K562 (cell line): ENCODE results near the gene PFDN2. TPM values are rescaled to one million over a fixed set of nuclear protein-coding genes. Genes with fewer than 3 reads are reported as not detected.

ENCODE experiments used
- ELF2 ChIP-seq: fragments of 250-450 bp; sonication (Bioruptor Pico); IDR thresholded peaks from 2 replicates; pipeline ENCODE4 v1.5.0; 2021; ENCODE audit warnings: mild to moderate bottlenecking
- RBM15 ChIP-seq: fragments of 200-400 bp; formaldehyde crosslinking; IDR thresholded peaks from 2 replicates; pipeline ENCODE4 v1.6.1; 2018; ENCODE audit warnings: mild to moderate bottlenecking, low read length, moderate library complexity; ENCODE audit not compliant: insufficient read depth
- SP2 ChIP-seq: IDR thresholded peaks from 2 replicates; pipeline ENCODE4 v1.6.1; 2011; ENCODE audit warnings: mild to moderate bottlenecking, low read depth, low read length, moderate library complexity; ENCODE audit not compliant: poor library complexity, severe bottlenecking; ENCODE audit errors: extremely low read depth
- SREBF1 ChIP-seq: fragments of 150-350 bp; IDR thresholded peaks from 2 replicates; pipeline ENCODE4 v1.6.1; 2014; ENCODE audit warnings: antibody characterized with exemption, low read depth, low read length, borderline replicate concordance
- STAG1 ChIP-seq: sonication (generic); formaldehyde crosslinking; IDR thresholded peaks from 2 replicates; pipeline ENCODE4 v1.5.0; 2020; ENCODE audit warnings: missing genetic modification reagents, borderline replicate concordance
- STAT6 ChIP-seq: sonication (generic); formaldehyde crosslinking; IDR thresholded peaks from 2 replicates; pipeline ENCODE4 v1.8.1; 2023; ENCODE audit warnings: mild to moderate bottlenecking, missing genetic modification reagents
- TBP ChIP-seq: optimal IDR thresholded peaks from 2 replicates; pipeline ENCODE3; 2011; ENCODE audit warnings: low read depth, low read length, improper control_type of control experiment
- XRCC4 ChIP-seq: IDR thresholded peaks from one replicate; pipeline ENCODE4 v1.6.1; 2011; ENCODE audit not compliant: insufficient read depth, insufficient read length; ENCODE audit errors: extremely low read depth
- ZBTB8A ChIP-seq: fragments of 450-650 bp; IDR thresholded peaks from 2 replicates; pipeline ENCODE4 v1.6.1; 2018; ENCODE audit warnings: mild to moderate bottlenecking, moderate library complexity; ENCODE audit not compliant: partially characterized antibody
- ZNF280B ChIP-seq: fragments of 250-450 bp; sonication (Bioruptor Pico); IDR thresholded peaks from 2 replicates; pipeline ENCODE4 v1.5.1; 2021; ENCODE audit warnings: mild to moderate bottlenecking
- ZNF408 ChIP-seq: fragments of 250-450 bp; sonication (Bioruptor Pico); IDR thresholded peaks from 2 replicates; pipeline ENCODE4 v1.4.0; 2020; ENCODE audit warnings: low read depth, mild to moderate bottlenecking, moderate library complexity
- polyA plus RNA-seq, 8 experiments: library from polyadenylated mRNA; depleted of rRNA in 4 of 8; stranded (reverse) in 5 of 8; unstranded in 3 of 8; fragments of >200 nt; fragmentation: Nextera tagmentation in 2 of 8; fragmentation: Illumina TruSeq in 1 of 8; extraction: Ambion mirVana in 2 of 8; extraction: Trizol in 1 of 8; gene quantifications; 2 replicates each; pipeline versions ENCODE4 v1.2.1 to v1.2.3, GENCODE V29; 2011 to 2014; ENCODE audit warnings: inconsistent platforms in 1 of 8, missing spikeins in 1 of 8
- total RNA-seq, 7 experiments: library from RNA; depleted of rRNA in 6 of 7; stranded (reverse); fragments of >200 nt in 6 of 7; fragmentation: Illumina TruSeq in 2 of 7; extraction: Trizol in 2 of 7; gene quantifications; 2 replicates each; pipeline versions ENCODE4 v1.2.1 to v1.2.3, GENCODE V29; 2011 to 2021; ENCODE audit warnings: low replicate concordance in 1 of 7
- TF ChIP-seq, protein P1 (sequence below): fragments of 250-450 bp; sonication (Bioruptor Pico); IDR thresholded peaks from 2 replicates; pipeline ENCODE4 v1.4.0; 2020; ENCODE audit warnings: mild to moderate bottlenecking, moderate library complexity, borderline replicate concordance
- TF ChIP-seq, protein P2 (sequence below): fragments of 450-650 bp; IDR thresholded peaks from 2 replicates; pipeline ENCODE4 v1.7.1; 2018; ENCODE audit warnings: mild to moderate bottlenecking, low read depth; ENCODE audit not compliant: partially characterized antibody

PFDN2 gene
- total and polyA plus RNA-seq, 9 of the 15 experiments (the other 6 are each of a cell fraction or from before 2014, with no cell fraction given), result 50.2 to 361 (median 144) TPM

DNA sequence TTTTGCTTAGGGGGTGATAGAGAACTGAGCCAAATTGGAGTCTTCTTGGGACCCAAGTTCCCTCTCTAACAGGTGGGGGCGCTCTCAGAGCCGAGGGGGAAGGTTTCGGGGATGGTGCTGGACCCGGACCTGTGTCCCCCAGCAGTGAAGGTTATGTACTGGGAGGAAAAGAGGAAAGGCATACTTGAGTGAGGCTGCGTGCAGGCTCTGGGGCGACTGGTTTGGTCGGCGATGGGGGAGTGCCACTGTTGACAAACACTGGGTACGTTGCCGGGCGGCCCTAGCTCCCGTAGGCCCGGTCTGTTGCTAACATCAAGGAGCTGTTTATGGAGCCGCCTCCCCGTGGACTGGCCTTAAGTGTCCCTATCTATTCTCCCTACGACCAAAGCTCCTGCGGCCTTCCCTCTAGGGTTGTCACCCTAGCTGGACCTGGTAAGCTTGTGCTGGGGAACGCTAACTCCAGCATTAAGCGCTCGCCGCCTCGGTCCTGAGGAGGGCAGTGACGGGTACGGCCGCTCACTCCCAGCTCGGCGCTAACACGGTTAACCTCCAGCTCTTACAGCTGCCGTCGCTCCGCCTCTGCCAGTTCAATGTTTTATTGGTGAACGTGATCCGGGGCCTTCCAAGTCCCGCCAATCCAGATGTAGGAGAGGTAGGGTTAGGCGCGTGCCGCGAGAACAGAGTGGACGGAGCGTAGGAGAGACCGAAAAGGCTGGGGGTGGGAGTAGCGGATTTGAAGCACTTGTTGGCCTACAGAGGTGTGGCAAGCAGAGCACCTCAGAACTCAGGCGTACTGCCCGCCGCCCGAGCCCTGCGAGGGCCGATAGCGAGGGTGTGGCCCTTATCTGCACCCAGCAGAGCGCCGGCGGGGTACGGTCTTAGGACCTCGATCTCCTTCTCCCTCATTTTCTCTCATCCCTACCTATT lies 48.2 kb upstream of the PFDN2 start, which contains the start of gene PPOX (continued):
- TF ChIP-seq ZBTB8A, result no peak
- no peak for TF ChIP-seq STAG1
- TF ChIP-seq ZNF408 (CRISPR knock-in tag), result no peak
- TF ChIP-seq TBP, result peak; percentile 82
- TF ChIP-seq XRCC4, result no peak
- no peak for TF ChIP-seq SREBF1
- TF ChIP-seq, protein P1, sequence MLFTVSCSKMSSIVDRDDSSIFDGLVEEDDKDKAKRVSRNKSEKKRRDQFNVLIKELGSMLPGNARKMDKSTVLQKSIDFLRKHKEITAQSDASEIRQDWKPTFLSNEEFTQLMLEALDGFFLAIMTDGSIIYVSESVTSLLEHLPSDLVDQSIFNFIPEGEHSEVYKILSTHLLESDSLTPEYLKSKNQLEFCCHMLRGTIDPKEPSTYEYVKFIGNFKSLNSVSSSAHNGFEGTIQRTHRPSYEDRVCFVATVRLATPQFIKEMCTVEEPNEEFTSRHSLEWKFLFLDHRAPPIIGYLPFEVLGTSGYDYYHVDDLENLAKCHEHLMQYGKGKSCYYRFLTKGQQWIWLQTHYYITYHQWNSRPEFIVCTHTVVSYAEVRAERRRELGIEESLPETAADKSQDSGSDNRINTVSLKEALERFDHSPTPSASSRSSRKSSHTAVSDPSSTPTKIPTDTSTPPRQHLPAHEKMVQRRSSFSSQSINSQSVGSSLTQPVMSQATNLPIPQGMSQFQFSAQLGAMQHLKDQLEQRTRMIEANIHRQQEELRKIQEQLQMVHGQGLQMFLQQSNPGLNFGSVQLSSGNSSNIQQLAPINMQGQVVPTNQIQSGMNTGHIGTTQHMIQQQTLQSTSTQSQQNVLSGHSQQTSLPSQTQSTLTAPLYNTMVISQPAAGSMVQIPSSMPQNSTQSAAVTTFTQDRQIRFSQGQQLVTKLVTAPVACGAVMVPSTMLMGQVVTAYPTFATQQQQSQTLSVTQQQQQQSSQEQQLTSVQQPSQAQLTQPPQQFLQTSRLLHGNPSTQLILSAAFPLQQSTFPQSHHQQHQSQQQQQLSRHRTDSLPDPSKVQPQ, result no peak
- TF ChIP-seq ZNF280B (CRISPR knock-in tag), result no peak
- TF ChIP-seq, protein P2, sequence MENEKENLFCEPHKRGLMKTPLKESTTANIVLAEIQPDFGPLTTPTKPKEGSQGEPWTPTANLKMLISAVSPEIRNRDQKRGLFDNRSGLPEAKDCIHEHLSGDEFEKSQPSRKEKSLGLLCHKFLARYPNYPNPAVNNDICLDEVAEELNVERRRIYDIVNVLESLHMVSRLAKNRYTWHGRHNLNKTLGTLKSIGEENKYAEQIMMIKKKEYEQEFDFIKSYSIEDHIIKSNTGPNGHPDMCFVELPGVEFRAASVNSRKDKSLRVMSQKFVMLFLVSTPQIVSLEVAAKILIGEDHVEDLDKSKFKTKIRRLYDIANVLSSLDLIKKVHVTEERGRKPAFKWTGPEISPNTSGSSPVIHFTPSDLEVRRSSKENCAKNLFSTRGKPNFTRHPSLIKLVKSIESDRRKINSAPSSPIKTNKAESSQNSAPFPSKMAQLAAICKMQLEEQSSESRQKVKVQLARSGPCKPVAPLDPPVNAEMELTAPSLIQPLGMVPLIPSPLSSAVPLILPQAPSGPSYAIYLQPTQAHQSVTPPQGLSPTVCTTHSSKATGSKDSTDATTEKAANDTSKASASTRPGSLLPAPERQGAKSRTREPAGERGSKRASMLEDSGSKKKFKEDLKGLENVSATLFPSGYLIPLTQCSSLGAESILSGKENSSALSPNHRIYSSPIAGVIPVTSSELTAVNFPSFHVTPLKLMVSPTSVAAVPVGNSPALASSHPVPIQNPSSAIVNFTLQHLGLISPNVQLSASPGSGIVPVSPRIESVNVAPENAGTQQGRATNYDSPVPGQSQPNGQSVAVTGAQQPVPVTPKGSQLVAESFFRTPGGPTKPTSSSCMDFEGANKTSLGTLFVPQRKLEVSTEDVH, result peak; percentile 30
- TF ChIP-seq SP2, result no peak
- no peak for TF ChIP-seq ELF2 (CRISPR knock-in tag)
- no peak for TF ChIP-seq STAT6 (CRISPR knock-in tag)
- no peak for TF ChIP-seq RBM15
